ENCODE results near the gene VASP.
A peak's percentile ranks its signal among the peaks of the same experiment; 100 is the strongest.

The VASP gene

DNA sequence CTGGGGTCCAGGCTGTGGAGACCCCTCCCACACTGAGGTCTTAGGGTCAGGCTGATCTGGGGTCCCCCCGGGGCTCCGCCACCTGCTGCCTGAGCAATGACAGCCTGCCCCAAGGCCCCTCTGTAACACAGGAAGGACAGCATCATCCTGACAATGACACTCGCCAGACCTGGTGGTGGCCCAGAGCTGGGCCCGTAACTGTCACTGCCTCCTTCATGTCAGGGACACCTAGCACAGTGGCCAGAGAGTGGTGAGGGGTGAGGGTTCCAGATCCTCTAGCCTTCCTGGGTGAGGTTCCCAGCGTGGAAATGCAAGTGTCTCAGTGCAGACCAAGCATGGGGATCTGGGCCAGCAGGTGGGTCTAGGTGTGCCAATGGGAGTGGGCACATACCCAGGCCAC, 49.6 kb downstream of the VASP start:
- no peaks in the 10 kb centered on the region for H3K4me1 ChIP-seq (ENCODE audit: low read length)
- TF ChIP-seq, protein P1, sequence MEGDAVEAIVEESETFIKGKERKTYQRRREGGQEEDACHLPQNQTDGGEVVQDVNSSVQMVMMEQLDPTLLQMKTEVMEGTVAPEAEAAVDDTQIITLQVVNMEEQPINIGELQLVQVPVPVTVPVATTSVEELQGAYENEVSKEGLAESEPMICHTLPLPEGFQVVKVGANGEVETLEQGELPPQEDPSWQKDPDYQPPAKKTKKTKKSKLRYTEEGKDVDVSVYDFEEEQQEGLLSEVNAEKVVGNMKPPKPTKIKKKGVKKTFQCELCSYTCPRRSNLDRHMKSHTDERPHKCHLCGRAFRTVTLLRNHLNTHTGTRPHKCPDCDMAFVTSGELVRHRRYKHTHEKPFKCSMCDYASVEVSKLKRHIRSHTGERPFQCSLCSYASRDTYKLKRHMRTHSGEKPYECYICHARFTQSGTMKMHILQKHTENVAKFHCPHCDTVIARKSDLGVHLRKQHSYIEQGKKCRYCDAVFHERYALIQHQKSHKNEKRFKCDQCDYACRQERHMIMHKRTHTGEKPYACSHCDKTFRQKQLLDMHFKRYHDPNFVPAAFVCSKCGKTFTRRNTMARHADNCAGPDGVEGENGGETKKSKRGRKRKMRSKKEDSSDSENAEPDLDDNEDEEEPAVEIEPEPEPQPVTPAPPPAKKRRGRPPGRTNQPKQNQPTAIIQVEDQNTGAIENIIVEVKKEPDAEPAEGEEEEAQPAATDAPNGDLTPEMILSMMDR (IDR thresholded peaks at IDR 0.05; ENCODE audit: low read depth, low read length), result no peak
- no peak for TF ChIP-seq EZH2phosphoT487 (IDR thresholded peaks at IDR 0.05; ENCODE audit: low read depth)
- peaks cover 7% of the 10 kb centered on the region for H3K36me3 ChIP-seq (replicated peaks; ENCODE audit: low read depth, low read length)
- no peak overlapping the region for H3K4me2 ChIP-seq (ENCODE audit: low read length)
- no peaks in the 10 kb centered on the region for H3K9me3 ChIP-seq (ENCODE audit: insufficient read depth, low read length)
- no peaks in the 10 kb centered on the region for H3K27me3 ChIP-seq (ENCODE audit: low read depth, low read length)
- no peak overlapping the region for H2AFZ ChIP-seq (ENCODE audit: low read depth, low read length)
- H3K79me2 ChIP-seq (ENCODE audit: low read length), result no peaks in the 10 kb centered on the region
- H3K27ac ChIP-seq (ENCODE audit: low read length), result no peak overlapping the region
- no peak overlapping the region for H3K4me3 ChIP-seq (ENCODE audit: low read length)
- H3K9ac ChIP-seq (ENCODE audit: low read length), result no peak overlapping the region
- 0 out of 2 replicates have a peak, but pooled peaks cover 5% of the 10 kb centered on the region for H4K20me1 ChIP-seq (ENCODE audit: insufficient read depth, low read length)

DNA sequence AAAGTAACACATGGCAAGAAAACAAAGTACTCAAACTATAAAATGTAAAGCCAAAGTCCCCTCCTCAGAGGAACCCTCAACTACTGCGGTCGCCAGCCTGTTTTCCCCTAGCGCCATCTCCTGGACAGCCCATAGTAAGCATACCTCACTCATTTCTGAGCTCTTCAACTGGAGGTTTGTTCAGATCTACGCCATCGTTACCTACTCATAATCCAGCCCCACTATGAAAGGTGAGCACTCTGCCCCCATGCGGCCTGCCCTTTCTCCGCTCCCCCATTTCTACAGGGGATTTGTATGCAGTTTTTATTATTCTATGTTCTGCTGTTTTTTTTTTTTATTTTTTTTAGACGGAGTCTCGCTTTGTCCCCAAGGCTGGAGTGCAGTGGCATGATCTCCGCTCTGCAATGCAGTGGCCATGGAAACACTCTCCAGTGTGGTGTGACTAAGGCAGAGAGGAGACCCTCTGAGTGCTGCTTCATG, 51.2 kb downstream of the VASP start:
- H2AFZ ChIP-seq (ENCODE audit: low read depth, low read length), result no peak overlapping the region
- H3K4me3 ChIP-seq (ENCODE audit: low read length), result no peak overlapping the region
- 0 out of 2 replicates have a peak, but pooled peaks cover 5% of the 10 kb centered on the region for H4K20me1 ChIP-seq (ENCODE audit: insufficient read depth, low read length)
- H3K4me1 ChIP-seq (ENCODE audit: low read length), result no peaks in the 10 kb centered on the region
- H3K4me2 ChIP-seq (ENCODE audit: low read length), result no peak overlapping the region; the same call in 1 of the 2 replicates
- no peak for TF ChIP-seq EZH2phosphoT487 (IDR thresholded peaks at IDR 0.05; ENCODE audit: low read depth)
- TF ChIP-seq, protein P1 (IDR thresholded peaks at IDR 0.05; ENCODE audit: low read depth, low read length), result peak; percentile 93
- no peak overlapping the region for H3K9ac ChIP-seq (ENCODE audit: low read length)
- H3K79me2 ChIP-seq (ENCODE audit: low read length), result no peaks in the 10 kb centered on the region
- no peak overlapping the region for H3K27ac ChIP-seq (ENCODE audit: low read length)
- H3K9me3 ChIP-seq (ENCODE audit: insufficient read depth, low read length), result no peaks in the 10 kb centered on the region
- no peaks in the 10 kb centered on the region for H3K27me3 ChIP-seq (ENCODE audit: low read depth, low read length)
- H3K36me3 ChIP-seq (replicated peaks; ENCODE audit: low read depth, low read length), result no peaks in the 10 kb centered on the region

DNA sequence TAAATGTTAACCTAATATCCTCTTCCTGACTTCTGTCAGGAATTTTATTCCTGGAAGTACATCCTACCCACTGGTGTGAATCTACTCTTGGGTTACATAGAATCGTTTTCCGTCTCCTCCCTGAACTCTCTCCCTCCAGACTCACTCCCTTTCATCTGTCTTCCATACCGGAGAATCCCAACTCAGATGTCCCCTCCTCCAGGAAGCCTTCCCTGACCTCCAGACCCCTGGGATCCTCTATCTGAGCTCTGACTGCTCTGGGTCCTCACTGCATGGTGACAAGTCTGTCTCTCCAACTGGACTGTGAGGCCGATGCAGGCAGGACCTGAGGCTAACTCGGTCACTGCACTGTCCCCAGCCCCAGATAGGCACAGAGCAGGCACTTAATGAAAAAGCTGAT, 52.8 kb downstream of the VASP start:
- Histone ChIP-seq H3K4me3 (ENCODE audit: low read length) (no peak overlapping the region), H3K36me3 (replicated peaks; ENCODE audit: low read depth, low read length) (no peaks in the 10 kb centered on the region), H4K20me1 (ENCODE audit: insufficient read depth, low read length) (0 out of 2 replicates have a peak, but pooled peaks cover 5% of the 10 kb centered on the region), H3K79me2 (ENCODE audit: low read length) (no peaks in the 10 kb centered on the region), H2AFZ (ENCODE audit: low read depth, low read length) (no peak overlapping the region), H3K4me2 (ENCODE audit: low read length) (no peak overlapping the region), H3K4me1 (ENCODE audit: low read length) (peaks cover 5% of the 10 kb centered on the region; the same call in 1 of the 2 replicates), H3K9me3 (ENCODE audit: insufficient read depth, low read length) (no peaks in the 10 kb centered on the region), H3K9ac (ENCODE audit: low read length) (no peak overlapping the region), H3K27ac (ENCODE audit: low read length) (no peak overlapping the region), H3K27me3 (ENCODE audit: low read depth, low read length) (no peaks in the 10 kb centered on the region)
- TF ChIP-seq EZH2phosphoT487 (IDR thresholded peaks at IDR 0.05; ENCODE audit: low read depth), result no peak
- TF ChIP-seq, protein P1 (IDR thresholded peaks at IDR 0.05; ENCODE audit: low read depth, low read length), result no peak

DNA sequence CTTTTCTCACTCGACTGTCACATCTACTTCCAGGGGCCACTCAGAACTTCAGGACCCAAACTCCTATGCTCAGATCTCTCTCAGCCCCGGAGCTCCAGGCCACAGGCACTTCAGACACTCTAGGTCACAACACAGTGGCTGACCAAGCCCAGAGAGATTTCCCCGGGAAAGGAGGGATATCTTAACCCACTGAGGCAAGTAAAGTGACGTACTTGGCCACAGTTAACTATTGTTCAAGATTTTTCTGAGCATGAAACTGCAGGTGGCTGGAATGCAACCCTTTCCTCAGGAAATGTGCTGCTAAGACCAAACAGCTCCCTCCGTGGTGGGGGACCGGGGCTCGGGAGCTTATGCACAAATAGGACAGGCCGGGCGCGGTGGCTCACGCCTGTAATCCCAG, 53.4 kb downstream of the VASP start:
- Histone ChIP-seq H3K27ac (ENCODE audit: low read length) (no peak overlapping the region), H3K79me2 (ENCODE audit: low read length) (no peaks in the 10 kb centered on the region), H3K27me3 (ENCODE audit: low read depth, low read length) (no peaks in the 10 kb centered on the region), H3K36me3 (replicated peaks; ENCODE audit: low read depth, low read length) (no peaks in the 10 kb centered on the region), H4K20me1 (ENCODE audit: insufficient read depth, low read length) (0 out of 2 replicates have a peak, but pooled peaks cover 5% of the 10 kb centered on the region), H2AFZ (ENCODE audit: low read depth, low read length) (no peak overlapping the region), H3K4me3 (ENCODE audit: low read length) (no peak overlapping the region), H3K9me3 (ENCODE audit: insufficient read depth, low read length) (no peaks in the 10 kb centered on the region), H3K9ac (ENCODE audit: low read length) (no peak overlapping the region), H3K4me2 (ENCODE audit: low read length) (no peak overlapping the region), H3K4me1 (ENCODE audit: low read length) (peaks cover 5% of the 10 kb centered on the region; the same call in 1 of the 2 replicates)
- TF ChIP-seq, protein P1 (IDR thresholded peaks at IDR 0.05; ENCODE audit: low read depth, low read length), result no peak
- TF ChIP-seq EZH2phosphoT487 (IDR thresholded peaks at IDR 0.05; ENCODE audit: low read depth), result no peak

All from OCI-LY3 (cell line).